ENCODE measurements around the gene C12orf43.

C12orf43 gene

DNA sequence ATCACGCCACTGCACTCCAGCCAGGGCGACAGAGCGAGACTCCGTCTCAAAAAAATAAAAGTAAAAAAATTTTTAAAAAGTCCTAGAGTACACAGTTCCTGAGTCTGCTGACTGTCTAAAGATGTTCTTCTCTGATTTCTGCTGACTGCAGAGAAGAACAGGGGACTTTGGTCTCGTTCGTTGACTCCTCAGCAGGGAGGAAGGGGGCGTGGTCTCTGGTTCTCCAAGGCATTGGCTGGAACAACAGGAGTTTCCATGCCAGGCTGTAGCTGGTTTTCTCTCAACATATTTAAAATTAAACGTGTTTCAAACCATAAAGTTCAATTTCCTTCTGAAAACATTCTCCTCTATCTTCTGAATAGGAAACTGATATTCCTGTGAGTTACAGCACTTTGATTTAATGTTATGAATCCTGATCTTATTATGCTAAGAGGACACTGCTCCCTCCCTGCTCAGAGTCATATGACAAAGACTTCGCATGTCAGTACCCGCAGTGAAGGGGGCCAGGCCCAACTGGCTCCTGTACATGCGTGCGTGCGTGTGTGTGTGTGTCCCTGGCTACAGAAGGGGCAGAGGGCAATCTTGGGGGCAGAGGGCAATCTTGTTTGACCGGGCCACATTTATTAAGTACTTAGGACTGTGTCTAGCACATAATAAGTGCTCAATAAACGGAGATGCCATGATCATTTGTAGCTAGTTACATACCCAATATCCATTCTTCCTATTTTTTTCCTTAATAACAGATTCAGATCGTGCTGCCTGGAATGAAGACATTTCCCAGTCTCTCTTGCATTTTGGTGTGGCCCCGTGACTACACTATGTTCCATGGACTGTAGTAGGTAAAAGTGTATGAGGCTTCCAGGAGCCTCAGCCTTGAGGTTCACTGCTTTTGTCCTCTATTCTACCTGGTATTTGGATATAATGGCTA is 54.4 kb downstream of the C12orf43 start:
- TF ChIP-seq, protein P1, sequence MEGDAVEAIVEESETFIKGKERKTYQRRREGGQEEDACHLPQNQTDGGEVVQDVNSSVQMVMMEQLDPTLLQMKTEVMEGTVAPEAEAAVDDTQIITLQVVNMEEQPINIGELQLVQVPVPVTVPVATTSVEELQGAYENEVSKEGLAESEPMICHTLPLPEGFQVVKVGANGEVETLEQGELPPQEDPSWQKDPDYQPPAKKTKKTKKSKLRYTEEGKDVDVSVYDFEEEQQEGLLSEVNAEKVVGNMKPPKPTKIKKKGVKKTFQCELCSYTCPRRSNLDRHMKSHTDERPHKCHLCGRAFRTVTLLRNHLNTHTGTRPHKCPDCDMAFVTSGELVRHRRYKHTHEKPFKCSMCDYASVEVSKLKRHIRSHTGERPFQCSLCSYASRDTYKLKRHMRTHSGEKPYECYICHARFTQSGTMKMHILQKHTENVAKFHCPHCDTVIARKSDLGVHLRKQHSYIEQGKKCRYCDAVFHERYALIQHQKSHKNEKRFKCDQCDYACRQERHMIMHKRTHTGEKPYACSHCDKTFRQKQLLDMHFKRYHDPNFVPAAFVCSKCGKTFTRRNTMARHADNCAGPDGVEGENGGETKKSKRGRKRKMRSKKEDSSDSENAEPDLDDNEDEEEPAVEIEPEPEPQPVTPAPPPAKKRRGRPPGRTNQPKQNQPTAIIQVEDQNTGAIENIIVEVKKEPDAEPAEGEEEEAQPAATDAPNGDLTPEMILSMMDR (IDR thresholded peaks at IDR 0.05; ENCODE audit: poor library complexity, severe bottlenecking), result no peak
- no peak for ATAC-seq (ENCODE audit: low read depth)
- Histone ChIP-seq H3K36me3 (ENCODE audit: low read depth) (no peaks in the 10 kb centered on the region), H3K27ac (ENCODE audit: poor library complexity, severe bottlenecking) (peak overlapping the region; percentile 14), H3K4me1 (ENCODE audit: insufficient read depth, poor library complexity, severe bottlenecking) (no peaks in the 10 kb centered on the region), H3K27me3 (ENCODE audit: insufficient read depth, poor library complexity, severe bottlenecking) (no peaks in the 10 kb centered on the region), H3K4me3 (ENCODE audit: severe bottlenecking) (no peak overlapping the region), H3K9me3 (ENCODE audit: severe bottlenecking) (no peaks in the 10 kb centered on the region)
- DNase-seq (ENCODE audit: low spot score), result no peak

GRCh38 chr12:120960657-120961056 is 55.6 kb downstream of the C12orf43 start:
- Histone ChIP-seq H3K4me3 (ENCODE audit: severe bottlenecking) (no peak overlapping the region), H3K4me1 (ENCODE audit: insufficient read depth, poor library complexity, severe bottlenecking) (no peaks in the 10 kb centered on the region), H3K9me3 (ENCODE audit: severe bottlenecking) (no peaks in the 10 kb centered on the region), H3K27ac (ENCODE audit: poor library complexity, severe bottlenecking) (no peak overlapping the region), H3K27me3 (ENCODE audit: insufficient read depth, poor library complexity, severe bottlenecking) (no peaks in the 10 kb centered on the region), H3K36me3 (ENCODE audit: low read depth) (no peaks in the 10 kb centered on the region)
- no peak for DNase-seq (ENCODE audit: low spot score)
- no peak for ATAC-seq (ENCODE audit: low read depth)
- TF ChIP-seq, protein P1 (IDR thresholded peaks at IDR 0.05; ENCODE audit: poor library complexity, severe bottlenecking), result no peak

DNA sequence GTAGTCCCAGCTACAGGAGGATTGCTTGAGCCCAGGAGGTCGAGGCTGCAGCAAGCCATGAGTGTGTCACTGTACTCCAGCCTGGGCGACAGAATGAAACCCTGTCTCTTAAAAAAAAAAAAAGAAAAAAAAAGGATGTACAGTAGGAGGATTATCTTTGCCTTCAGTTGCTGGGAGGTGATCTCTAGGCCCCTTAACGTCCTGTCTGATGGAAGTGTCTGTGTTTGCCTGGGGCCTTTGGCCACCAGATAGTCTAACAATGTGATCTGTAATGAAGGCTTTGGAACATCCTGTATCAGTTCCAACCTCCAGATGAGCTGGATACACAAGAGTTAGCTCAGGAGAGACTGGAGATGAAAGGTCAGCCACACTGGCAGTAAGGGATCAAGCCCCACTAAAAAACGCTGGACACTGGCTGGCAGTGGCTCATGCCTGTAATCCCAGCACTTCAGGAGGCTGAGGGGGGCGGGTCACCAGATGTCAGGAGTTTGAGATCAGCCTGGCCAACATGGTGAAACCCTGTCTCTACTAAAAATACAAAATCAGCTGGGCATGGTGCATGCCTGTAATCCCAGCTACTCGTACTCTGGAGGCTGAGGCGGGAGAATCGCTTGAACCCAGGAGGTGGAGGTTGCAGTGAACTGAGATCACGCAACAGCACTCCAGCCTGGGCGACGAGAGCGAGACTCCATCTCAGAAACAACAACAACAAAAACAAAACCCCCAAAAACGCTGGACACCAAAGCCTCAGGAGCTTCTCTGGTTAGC is 57.0 kb downstream of the C12orf43 start:
- Histone ChIP-seq H3K27me3 (ENCODE audit: insufficient read depth, poor library complexity, severe bottlenecking) (no peaks in the 10 kb centered on the region), H3K4me3 (ENCODE audit: severe bottlenecking) (no peak overlapping the region), H3K9me3 (ENCODE audit: severe bottlenecking) (no peaks in the 10 kb centered on the region), H3K36me3 (ENCODE audit: low read depth) (no peaks in the 10 kb centered on the region), H3K4me1 (ENCODE audit: insufficient read depth, poor library complexity, severe bottlenecking) (no peaks in the 10 kb centered on the region), H3K27ac (ENCODE audit: poor library complexity, severe bottlenecking) (no peak overlapping the region)
- DNase-seq (ENCODE audit: low spot score) (no peak), ATAC-seq (ENCODE audit: low read depth) (no peak)
- TF ChIP-seq, protein P1 (IDR thresholded peaks at IDR 0.05; ENCODE audit: poor library complexity, severe bottlenecking), result no peak

GRCh38 chr12:120956579-120957300 is 59.5 kb downstream of the C12orf43 start:
- DNase-seq (ENCODE audit: low spot score) (no peak), ATAC-seq (ENCODE audit: low read depth) (no peak)
- Histone ChIP-seq H3K36me3 (ENCODE audit: low read depth) (no peaks in the 10 kb centered on the region), H3K27me3 (ENCODE audit: insufficient read depth, poor library complexity, severe bottlenecking) (no peaks in the 10 kb centered on the region), H3K4me1 (ENCODE audit: insufficient read depth, poor library complexity, severe bottlenecking) (no peaks in the 10 kb centered on the region), H3K9me3 (ENCODE audit: severe bottlenecking) (no peaks in the 10 kb centered on the region), H3K4me3 (ENCODE audit: severe bottlenecking) (no peak overlapping the region), H3K27ac (ENCODE audit: poor library complexity, severe bottlenecking) (no peak overlapping the region)
- TF ChIP-seq, protein P1 (IDR thresholded peaks at IDR 0.05; ENCODE audit: poor library complexity, severe bottlenecking), result no peak
